ENCODE data around the gene SPINT1. TPM values are rescaled to one million over a fixed set of nuclear protein-coding genes. Genes with fewer than 3 reads are reported as not detected.
"Not testable (repeated sequence)": the region's sequence is repeated elsewhere in the genome, so short reads cannot be mapped to it uniquely, and the experiment has no call there.

SPINT1 gene
- polyA plus RNA-seq, 1 donor from 2014 or later: 12.6 TPM

GRCh38 chr15:40845036-40845435 is 1.2 kb downstream of the SPINT1 start:
- H3K27me3 Mint-ChIP-seq: peaks cover 2% of the 10 kb centered on the region
- no peaks in the 10 kb centered on the region for H3K9me3 Mint-ChIP-seq
- peak overlapping the region; percentile 86 to 95 (median 91) for H3K4me3 Mint-ChIP-seq
- peaks cover 18 to 30% (median 18%) of the 10 kb centered on the region in 3 donors for H3K4me1 Mint-ChIP-seq
- peaks cover 3% of the 10 kb centered on the region for H3K36me3 Mint-ChIP-seq
- H3K27ac Mint-ChIP-seq: peak overlapping the region; percentile 36 to 92 (median 92)

DNA sequence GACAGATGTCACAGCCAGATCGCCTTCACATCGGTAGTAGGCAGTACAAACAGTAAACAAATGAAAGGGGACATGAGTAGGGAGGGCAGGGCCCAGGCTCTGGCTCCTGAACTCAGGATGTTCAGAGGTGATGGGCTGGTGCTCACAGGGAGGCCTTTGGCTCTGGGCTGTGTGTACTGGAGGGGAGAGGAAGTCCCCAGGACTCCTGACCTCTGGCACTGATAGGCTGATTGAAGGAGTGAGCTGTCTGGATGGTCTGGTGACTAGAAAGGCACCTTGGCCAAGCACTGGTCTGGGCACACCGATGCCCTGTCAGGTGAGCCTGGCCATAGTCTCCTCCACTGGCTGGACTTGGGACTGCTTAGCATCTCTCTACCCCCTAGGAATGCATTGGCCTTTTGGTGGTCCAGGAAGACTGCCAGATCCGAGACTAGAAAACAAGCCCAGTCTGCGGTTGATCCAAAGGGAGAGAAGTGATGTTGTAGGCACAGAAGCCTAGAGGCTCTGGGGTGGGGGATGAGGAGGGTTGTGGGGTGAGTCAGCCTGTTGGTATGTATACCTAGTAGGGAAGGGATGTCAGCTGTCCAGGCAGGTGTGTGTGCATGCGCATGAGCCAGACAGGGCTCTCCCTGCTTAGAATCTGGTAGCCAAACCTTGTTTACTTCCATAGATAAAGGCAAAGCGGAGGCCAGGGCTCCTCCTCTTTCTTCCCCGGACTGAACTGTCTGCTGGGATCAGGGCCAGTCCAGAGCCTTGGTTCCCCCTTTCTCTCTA is 1.9 kb downstream of the SPINT1 start:
- Mint-ChIP-seq H3K4me3 (peak overlapping the region; percentile 34 to 76 (median 70)), H3K27ac (no peak overlapping the region), H3K27me3 (peaks cover 2% of the 10 kb centered on the region), H3K4me1 (peaks cover 18 to 30% (median 18%) of the 10 kb centered on the region in 3 donors), H3K9me3 (no peaks in the 10 kb centered on the region), H3K36me3 (peaks cover 1% of the 10 kb centered on the region)

- H3K27me3 Mint-ChIP-seq: peaks cover 2% of the 10 kb centered on the region
- H3K27ac Mint-ChIP-seq: peak overlapping the region; percentile 19 to 89 (median 33)
- H3K4me3 Mint-ChIP-seq: peak overlapping the region in 2 of 4 donors; percentile 65 to 86
- H3K9me3 Mint-ChIP-seq: no peaks in the 10 kb centered on the region
- H3K36me3 Mint-ChIP-seq: peaks cover 1% of the 10 kb centered on the region
- peaks cover 18 to 31% (median 18%) of the 10 kb centered on the region in 3 donors for H3K4me1 Mint-ChIP-seq
These were observed 3.0 kb downstream of the SPINT1 start for GRCh38 chr15:40846841-40847222.

- no peaks in the 10 kb centered on the region for H3K9me3 Mint-ChIP-seq
- H3K4me3 Mint-ChIP-seq: peak overlapping the region; percentile 47 to 86 (median 63)
- H3K27ac Mint-ChIP-seq: peak overlapping the region; percentile 18 to 88 (median 38)
- H3K4me1 Mint-ChIP-seq: peaks cover 18 to 31% (median 18%) of the 10 kb centered on the region in 3 donors
- peaks cover 2% of the 10 kb centered on the region for H3K27me3 Mint-ChIP-seq
- H3K36me3 Mint-ChIP-seq: peaks cover 1% of the 10 kb centered on the region
These were observed 3.5 kb downstream of the SPINT1 start for GRCh38 chr15:40847223-40847961.

GRCh38 chr15:40850576-40851112 is 6.8 kb downstream of the SPINT1 start:
- H3K27me3 Mint-ChIP-seq: no peaks in the 10 kb centered on the region
- H3K36me3 Mint-ChIP-seq: peaks cover 1% of the 10 kb centered on the region
- no peaks in the 10 kb centered on the region for H3K9me3 Mint-ChIP-seq
- no peak overlapping the region for H3K27ac Mint-ChIP-seq
- peaks cover 11 to 19% (median 13%) of the 10 kb centered on the region in 3 donors for H3K4me1 Mint-ChIP-seq
- H3K4me3 Mint-ChIP-seq: no peak overlapping the region

DNA sequence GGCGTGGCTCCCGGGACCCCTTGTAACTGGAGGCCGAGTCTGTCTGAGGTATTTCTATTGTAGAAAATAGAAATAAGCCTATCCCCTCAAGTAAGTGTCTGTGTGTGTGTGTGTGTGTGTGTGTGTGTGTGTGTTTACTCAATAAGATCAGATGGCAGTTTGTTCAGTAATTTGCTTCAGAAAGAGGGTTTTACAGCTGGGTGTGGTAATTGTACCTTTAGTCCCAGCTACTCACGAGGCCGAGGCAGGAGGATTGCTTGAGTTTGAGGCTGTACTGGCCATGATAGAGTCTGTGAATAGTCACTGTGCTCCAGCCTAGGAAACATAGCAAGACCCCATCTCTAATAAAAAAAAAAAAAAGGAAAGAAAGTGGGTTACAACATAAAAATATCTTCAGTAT is 8.7 kb downstream of the SPINT1 start:
- H3K4me1 Mint-ChIP-seq: peaks cover 5 to 7% (median 7%) of the 10 kb centered on the region in 3 donors
- no peaks in the 10 kb centered on the region for H3K9me3 Mint-ChIP-seq
- no peaks in the 10 kb centered on the region for H3K27me3 Mint-ChIP-seq
- H3K36me3 Mint-ChIP-seq: peaks cover 1% of the 10 kb centered on the region
- H3K27ac Mint-ChIP-seq: peak overlapping the region in 1 of 3 donors; percentile 62
- no peak overlapping the region for H3K4me3 Mint-ChIP-seq

DNA sequence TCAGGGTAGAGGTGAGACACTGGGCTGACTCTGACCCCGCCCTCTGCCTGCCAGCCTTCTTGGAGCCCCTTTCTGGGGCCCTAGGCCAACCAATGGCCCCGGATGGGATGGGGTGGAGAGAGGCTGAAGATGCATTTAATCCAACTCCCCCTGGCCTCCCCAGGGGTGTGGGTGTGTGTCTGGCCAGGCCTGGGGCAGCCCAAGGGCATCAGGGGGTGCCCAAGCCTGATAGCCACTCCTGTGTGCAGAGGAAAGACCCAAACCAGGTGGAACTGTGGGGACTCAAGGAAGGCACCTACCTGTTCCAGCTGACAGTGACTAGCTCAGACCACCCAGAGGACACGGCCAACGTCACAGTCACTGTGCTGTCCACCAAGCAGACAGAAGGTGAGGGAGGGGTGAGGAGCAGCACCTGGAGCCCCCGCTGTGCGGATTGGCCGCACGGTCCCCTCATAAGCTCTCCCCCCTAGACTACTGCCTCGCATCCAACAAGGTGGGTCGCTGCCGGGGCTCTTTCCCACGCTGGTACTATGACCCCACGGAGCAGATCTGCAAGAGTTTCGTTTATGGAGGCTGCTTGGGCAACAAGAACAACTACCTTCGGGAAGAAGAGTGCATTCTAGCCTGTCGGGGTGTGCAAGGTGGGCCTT is 9.5 kb downstream of the SPINT1 start:
- no peak overlapping the region for H3K4me3 Mint-ChIP-seq
- no peaks in the 10 kb centered on the region for H3K9me3 Mint-ChIP-seq
- H3K27me3 Mint-ChIP-seq: no peaks in the 10 kb centered on the region
- no peak overlapping the region for H3K27ac Mint-ChIP-seq
- H3K36me3 Mint-ChIP-seq: peaks cover 1% of the 10 kb centered on the region
- peaks cover 0 to 5% (median 3%) of the 10 kb centered on the region in 3 donors for H3K4me1 Mint-ChIP-seq

GRCh38 chr15:40854161-40854560 is 10.3 kb downstream of the SPINT1 start:
- H3K27me3 Mint-ChIP-seq: no peaks in the 10 kb centered on the region
- no peak overlapping the region for H3K4me3 Mint-ChIP-seq
- H3K36me3 Mint-ChIP-seq: no peaks in the 10 kb centered on the region

GRCh38 chr15:40855706-40856234 is 11.9 kb downstream of the SPINT1 start:
- Mint-ChIP-seq H3K4me3 (no peak overlapping the region), H3K9me3 (no peaks in the 10 kb centered on the region), H3K4me1 (peaks cover 2 to 6% (median 3%) of the 10 kb centered on the region in 3 donors), H3K27me3 (no peaks in the 10 kb centered on the region), H3K36me3 (no peaks in the 10 kb centered on the region), H3K27ac (no peak overlapping the region)

More at GRCh38 chr15:40854161-40854560, 10.3 kb downstream of the SPINT1 start:
- Mint-ChIP-seq H3K27ac (no peak overlapping the region), H3K9me3 (no peaks in the 10 kb centered on the region), H3K4me1 (peaks cover 2 to 4% (median 3%) of the 10 kb centered on the region in 3 donors)

GRCh38 chr15:40856746-40857145 is 12.9 kb downstream of the SPINT1 start:
- Mint-ChIP-seq H3K27ac (no peak overlapping the region), H3K4me1 (peaks cover 1 to 6% (median 2%) of the 10 kb centered on the region in 3 donors), H3K36me3 (no peaks in the 10 kb centered on the region), H3K27me3 (no peaks in the 10 kb centered on the region), H3K9me3 (no peaks in the 10 kb centered on the region), H3K4me3 (no peak overlapping the region)

GRCh38 chr15:40857601-40858341 is 13.9 kb downstream of the SPINT1 start:
- Mint-ChIP-seq H3K27me3 (no peaks in the 10 kb centered on the region), H3K9me3 (no peaks in the 10 kb centered on the region), H3K36me3 (no peaks in the 10 kb centered on the region), H3K4me3 (no peak overlapping the region), H3K27ac (no peak overlapping the region), H3K4me1 (peaks cover 1 to 6% (median 2%) of the 10 kb centered on the region in 3 donors)

DNA sequence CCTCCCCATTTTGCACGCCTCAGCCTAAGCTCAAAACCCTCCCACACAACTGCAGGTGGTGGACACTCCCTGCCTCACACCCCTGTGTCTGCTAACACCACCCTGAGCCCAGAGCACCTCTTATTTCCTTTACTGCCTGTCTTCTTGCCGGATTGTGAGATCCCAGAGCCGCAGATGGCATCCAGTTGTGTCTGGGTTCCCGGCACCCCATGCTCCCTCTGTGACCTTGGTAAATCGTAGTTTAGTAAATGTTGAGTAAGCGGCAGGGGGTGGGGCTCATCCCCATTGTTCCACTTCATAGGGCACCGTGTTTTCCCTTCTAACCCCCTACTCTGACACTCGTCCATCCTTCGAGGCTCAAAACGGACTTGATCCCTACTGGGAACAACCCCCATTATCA is 14.9 kb downstream of the SPINT1 start:
- H3K4me1 Mint-ChIP-seq: peaks cover 1 to 6% (median 2%) of the 10 kb centered on the region in 3 donors
- H3K4me3 Mint-ChIP-seq: peak overlapping the region in 1 of 4 donors; percentile 57
- H3K27me3 Mint-ChIP-seq: no peaks in the 10 kb centered on the region
- no peaks in the 10 kb centered on the region for H3K9me3 Mint-ChIP-seq
- H3K36me3 Mint-ChIP-seq: no peaks in the 10 kb centered on the region
- H3K27ac Mint-ChIP-seq: no peak overlapping the region

DNA sequence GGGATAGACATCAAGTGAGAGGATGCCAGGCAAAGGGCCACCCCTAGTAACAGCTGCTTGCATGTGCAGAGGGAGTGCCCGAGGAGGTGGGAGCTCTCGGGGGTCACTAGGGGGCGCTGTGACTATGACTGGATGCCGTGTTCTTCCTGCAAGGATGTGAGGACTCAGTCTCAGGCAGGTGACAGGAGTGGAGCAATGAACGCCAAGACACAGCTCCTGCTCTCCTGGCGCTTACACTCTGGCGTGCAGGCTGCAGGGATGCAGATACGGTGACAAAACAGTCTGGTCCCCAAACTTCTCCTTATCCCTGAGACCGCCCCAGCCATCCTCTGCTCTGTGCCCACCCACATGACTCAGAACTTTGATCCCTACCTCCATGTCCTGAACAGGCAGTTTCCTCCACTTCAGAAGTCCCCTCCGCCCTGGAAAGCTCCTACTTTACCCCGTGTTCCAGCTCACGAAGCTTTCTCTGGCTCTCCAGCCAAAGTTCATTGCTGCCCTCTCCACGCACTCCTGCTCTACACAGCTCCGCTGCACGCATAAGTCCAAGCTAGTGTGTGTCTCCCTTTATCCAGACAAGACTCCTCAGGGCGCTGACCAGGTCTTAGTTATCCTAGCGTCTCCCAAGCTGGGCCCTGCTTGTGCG is 15.5 kb downstream of the SPINT1 start:
- peaks cover 1 to 6% (median 2%) of the 10 kb centered on the region in 3 donors for H3K4me1 Mint-ChIP-seq

DNA sequence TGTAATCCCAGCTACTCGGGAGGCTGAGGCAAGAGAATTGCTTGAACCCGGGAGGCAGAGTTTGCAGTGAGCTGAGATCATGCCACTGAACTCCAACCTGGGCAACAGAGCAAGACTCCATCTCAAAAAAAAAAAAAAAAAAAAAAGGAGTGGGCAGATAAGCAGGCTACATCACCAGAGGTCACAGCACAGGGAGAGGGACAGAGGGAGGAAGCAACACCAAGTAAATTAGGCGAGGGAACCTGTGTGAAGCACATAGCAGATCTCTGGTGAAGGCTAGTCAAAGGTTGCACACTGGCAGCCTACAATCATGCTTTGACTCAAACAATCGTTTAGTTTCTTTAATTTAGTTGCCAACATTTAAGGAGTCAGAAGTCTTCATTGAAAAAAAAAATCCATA is 17.3 kb downstream of the SPINT1 start:
- not testable (repeated sequence) for H3K4me1 Mint-ChIP-seq, H3K27ac Mint-ChIP-seq, H3K36me3 Mint-ChIP-seq, H3K27me3 Mint-ChIP-seq, H3K9me3 Mint-ChIP-seq, H3K4me3 Mint-ChIP-seq

More for the DNA sequence above, 15.5 kb downstream of the SPINT1 start:
- Mint-ChIP-seq H3K27me3 (no peaks in the 10 kb centered on the region), H3K9me3 (no peaks in the 10 kb centered on the region), H3K27ac (peak overlapping the region in 1 of 3 donors; percentile 78), H3K4me3 (no peak overlapping the region), H3K36me3 (no peaks in the 10 kb centered on the region)
